ENCODE measurements around the gene NKIRAS1.
"Not testable (repeated sequence)": the region's sequence is repeated elsewhere in the genome, so short reads cannot be mapped to it uniquely, and the experiment has no call there.

NKIRAS1 gene

GRCh38 chr3:23940775-23941174 is 24.0 kb upstream of the NKIRAS1 start:
- DNase-seq (ENCODE audit: low read depth in 2 of 2): no peak

- DNase-seq (ENCODE audit: low read depth in 2 of 2): no peak
Measured at GRCh38 chr3:23938688-23939087, 21.9 kb upstream of the NKIRAS1 start.

- DNase-seq (ENCODE audit: low read depth in 2 of 2): no peak
Measured at GRCh38 chr3:23937296-23937695, 20.5 kb upstream of the NKIRAS1 start.

GRCh38 chr3:23934253-23934652 is 17.5 kb upstream of the NKIRAS1 start:
- DNase-seq (ENCODE audit: low read depth in 2 of 2): no peak

- DNase-seq (ENCODE audit: low read depth in 2 of 2): no peak
Measured at GRCh38 chr3:23932571-23932970, 15.8 kb upstream of the NKIRAS1 start.

- no peak for DNase-seq (ENCODE audit: low read depth in 2 of 2)
Measured at GRCh38 chr3:23931597-23931996, 14.8 kb upstream of the NKIRAS1 start.

GRCh38 chr3:23928524-23928923 is 11.7 kb upstream of the NKIRAS1 start:
- no peak for DNase-seq (ENCODE audit: low read depth in 2 of 2)

- no peak for DNase-seq (ENCODE audit: low read depth in 2 of 2)
Measured at GRCh38 chr3:23926736-23927135, 9.9 kb upstream of the NKIRAS1 start.

GRCh38 chr3:23926246-23926645 is 9.5 kb upstream of the NKIRAS1 start:
- DNase-seq (ENCODE audit: low read depth in 2 of 2): no peak

GRCh38 chr3:23923786-23924185 is 7.0 kb upstream of the NKIRAS1 start:
- DNase-seq (ENCODE audit: low read depth in 2 of 2): no peak

- DNase-seq (ENCODE audit: low read depth in 2 of 2): no peak
Measured at GRCh38 chr3:23921052-23921511, 4.3 kb upstream of the NKIRAS1 start.

GRCh38 chr3:23920151-23920655 is 3.4 kb upstream of the NKIRAS1 start:
- no peak for DNase-seq (ENCODE audit: low read depth in 2 of 2)

GRCh38 chr3:23919628-23920027 is 2.8 kb upstream of the NKIRAS1 start:
- no peak for DNase-seq (ENCODE audit: low read depth in 2 of 2)

GRCh38 chr3:23918331-23918730 is 1.5 kb upstream of the NKIRAS1 start:
- DNase-seq (ENCODE audit: low read depth in 2 of 2): not testable (repeated sequence)

GRCh38 chr3:23917679-23918303 is 1.0 kb upstream of the NKIRAS1 start:
- peak in 1 of 2 donors; percentile 65 for DNase-seq (ENCODE audit: low read depth in 2 of 2)

GRCh38 chr3:23916152-23916885 is 471 bp downstream of the NKIRAS1 start:
- DNase-seq (ENCODE audit: low read depth in 2 of 2): no peak

- no peak for DNase-seq (ENCODE audit: low read depth in 2 of 2)
Measured at GRCh38 chr3:23915537-23916108, 1.2 kb downstream of the NKIRAS1 start.

GRCh38 chr3:23913873-23914743 is 2.7 kb downstream of the NKIRAS1 start:
- no peak for DNase-seq (ENCODE audit: low read depth in 2 of 2)

- DNase-seq (ENCODE audit: low read depth in 2 of 2): no peak
Measured at GRCh38 chr3:23913182-23913581, 3.6 kb downstream of the NKIRAS1 start.

- not testable (repeated sequence) for DNase-seq (ENCODE audit: low read depth in 2 of 2)
Measured at GRCh38 chr3:23912335-23912734, 4.5 kb downstream of the NKIRAS1 start.

GRCh38 chr3:23911397-23911796 is 5.4 kb downstream of the NKIRAS1 start:
- no peak for DNase-seq (ENCODE audit: low read depth in 2 of 2)

- no peak for DNase-seq (ENCODE audit: low read depth in 2 of 2)
Measured at GRCh38 chr3:23909341-23909740, 7.4 kb downstream of the NKIRAS1 start.
